DMS 273 treated with DMSO at 0.1 percent for 48 hours (cell line): ENCODE measurements around the gene RPL36A.

Experiments used
- DNase-seq: peaks from one replicate; lab custom pipeline; 2025; lab: John Stamatoyannopoulos, UW

The RPL36A gene

GRCh38 chrX:101390664-101391525 lies at the start of gene RPL36A:
Gene RPL36A (plus strand): TSS chrX:101391011. CDS start chrX:101391044, 33 bp downstream.
- peak; percentile 81 for DNase-seq

DNA sequence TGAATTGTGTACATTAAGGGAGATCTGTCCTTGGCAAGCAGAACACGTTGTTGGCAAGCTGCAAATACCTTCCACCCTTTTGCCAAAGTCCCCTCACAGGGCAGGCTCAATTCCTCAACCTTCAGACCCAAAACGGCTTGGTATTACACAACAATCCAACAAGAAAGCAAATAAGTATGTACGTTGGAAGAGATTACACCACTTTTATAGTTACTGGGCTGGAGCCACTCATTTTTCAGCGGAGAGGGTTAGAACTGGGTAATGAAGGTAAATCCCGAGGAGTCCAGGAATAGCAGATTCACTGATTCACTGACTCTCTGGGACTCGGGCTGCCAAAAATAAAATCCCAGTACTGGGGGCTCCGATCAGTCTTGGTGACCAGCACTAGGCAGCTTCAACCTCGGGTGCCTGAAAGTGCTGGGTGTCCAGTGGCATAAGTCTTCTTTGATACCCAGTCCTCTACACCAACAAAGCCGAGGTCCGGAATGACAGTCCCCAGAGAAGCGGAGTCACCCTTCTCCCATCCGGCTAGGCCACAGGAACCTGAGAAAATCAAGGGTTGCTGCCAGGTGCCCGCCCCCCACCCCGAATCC lies 42.9 kb upstream of the RPL36A start:
- no peak for DNase-seq

- DNase-seq = peak; percentile 56
Measured at GRCh38 chrX:101348452-101349192, 42.2 kb upstream of the RPL36A start, which contains the start of gene TIMM8A. Gene TIMM8A (minus strand): TSS chrX:101348742. CDS start chrX:101348664, 78 bp downstream.

DNA sequence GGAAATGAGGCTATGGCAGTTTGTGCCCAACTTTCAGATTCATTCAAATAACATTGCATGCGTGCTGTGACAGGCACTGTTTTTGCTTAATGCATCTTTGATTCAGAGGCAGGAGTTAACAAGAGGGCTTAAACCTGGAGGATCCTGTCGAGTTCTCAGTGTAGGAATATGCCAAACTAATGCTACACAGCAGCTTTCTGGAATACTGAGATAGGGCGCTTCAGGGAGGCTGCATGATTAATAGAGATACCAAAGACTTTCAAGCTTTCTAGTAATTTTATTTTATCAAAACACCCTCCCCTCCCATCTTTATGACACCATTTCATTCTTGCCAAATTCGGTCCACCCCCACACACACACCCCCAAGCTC lies 41.6 kb upstream of the RPL36A start:
- no peak for DNase-seq

DNA sequence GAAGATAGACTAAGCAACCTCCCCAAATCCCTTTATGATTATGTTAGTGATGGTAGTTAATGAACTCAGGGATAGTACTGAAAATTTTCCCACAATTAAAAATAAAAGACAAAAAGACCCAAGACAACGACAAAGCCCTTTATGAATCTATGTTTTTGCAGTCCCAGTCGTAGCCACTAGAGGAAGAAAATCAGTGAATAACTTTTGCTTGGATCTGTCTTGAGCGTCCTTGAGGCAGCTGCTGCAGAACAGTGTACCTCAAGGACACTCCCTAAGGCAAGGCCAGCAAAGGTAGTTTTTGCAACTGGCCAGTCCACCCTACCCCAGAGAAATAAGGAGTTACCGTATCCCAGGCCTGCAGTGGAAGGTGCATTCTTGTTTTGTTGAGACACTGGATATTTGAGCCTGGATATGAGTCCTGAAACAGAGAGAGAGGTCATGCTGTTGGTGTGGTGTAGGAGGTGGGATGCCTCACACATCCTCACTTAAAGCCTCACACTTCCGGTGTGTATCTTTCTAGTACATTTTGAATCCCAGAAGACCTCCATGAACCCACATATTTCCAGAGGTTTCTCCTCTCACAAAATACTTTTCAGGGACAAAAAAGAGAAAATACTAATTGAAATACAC lies 33.5 kb upstream of the RPL36A start:
- no peak for DNase-seq

GRCh38 chrX:101359966-101360365 lies 30.8 kb upstream of the RPL36A start:
- DNase-seq = no peak

GRCh38 chrX:101360390-101360789 lies 30.4 kb upstream of the RPL36A start:
- no peak for DNase-seq

GRCh38 chrX:101362116-101362515 lies 28.7 kb upstream of the RPL36A start:
- DNase-seq = no peak

DNA sequence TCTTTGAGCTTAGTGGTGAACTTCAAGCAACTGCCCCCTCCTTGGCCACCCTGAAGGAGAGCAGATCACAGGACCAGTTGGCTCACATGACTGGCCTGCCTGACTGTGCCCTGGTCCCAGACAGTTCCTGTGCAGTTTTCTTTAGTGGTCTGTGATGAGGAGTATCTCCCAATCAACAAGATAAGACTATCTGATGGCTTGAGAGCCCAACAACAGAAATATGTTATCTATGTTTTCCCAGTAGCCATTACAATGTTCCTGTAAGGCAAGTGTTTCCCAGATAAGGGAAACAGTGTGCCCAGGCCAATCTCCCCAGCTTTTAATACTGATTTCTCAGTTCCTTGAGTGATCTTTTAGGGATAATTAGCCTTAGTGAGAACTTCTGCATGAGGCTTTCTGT lies 28.1 kb upstream of the RPL36A start:
- DNase-seq = no peak

DNA sequence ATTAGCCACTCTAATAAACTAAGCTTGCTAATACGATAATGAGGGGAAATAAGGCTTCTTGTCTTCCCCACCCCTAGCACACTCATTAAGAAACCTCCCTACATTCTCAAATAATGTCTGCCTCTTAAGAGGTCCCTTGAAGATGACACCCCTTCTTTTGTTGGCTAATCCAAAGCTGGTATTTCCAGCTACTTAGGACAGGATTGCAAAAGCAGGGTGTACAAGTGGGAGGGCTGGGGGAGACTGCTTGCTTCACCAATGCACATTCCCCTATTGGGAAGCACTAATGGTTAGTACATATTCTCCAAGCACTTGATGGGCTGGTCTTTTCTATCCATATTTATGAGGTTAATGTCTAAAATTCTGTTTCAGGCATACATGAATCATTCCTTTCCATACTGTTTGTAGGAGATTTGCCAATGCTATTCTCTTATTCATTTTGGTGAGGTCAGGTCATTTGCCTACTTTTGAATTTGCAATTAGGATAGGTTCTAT lies 25.5 kb upstream of the RPL36A start:
- no peak for DNase-seq

- no peak for DNase-seq
Measured at GRCh38 chrX:101368800-101369199, 22.0 kb upstream of the RPL36A start.

- DNase-seq = no peak
Measured at GRCh38 chrX:101369687-101370086, 21.1 kb upstream of the RPL36A start.

- no peak for DNase-seq
Measured at GRCh38 chrX:101370888-101371504, 19.8 kb upstream of the RPL36A start.

DNA sequence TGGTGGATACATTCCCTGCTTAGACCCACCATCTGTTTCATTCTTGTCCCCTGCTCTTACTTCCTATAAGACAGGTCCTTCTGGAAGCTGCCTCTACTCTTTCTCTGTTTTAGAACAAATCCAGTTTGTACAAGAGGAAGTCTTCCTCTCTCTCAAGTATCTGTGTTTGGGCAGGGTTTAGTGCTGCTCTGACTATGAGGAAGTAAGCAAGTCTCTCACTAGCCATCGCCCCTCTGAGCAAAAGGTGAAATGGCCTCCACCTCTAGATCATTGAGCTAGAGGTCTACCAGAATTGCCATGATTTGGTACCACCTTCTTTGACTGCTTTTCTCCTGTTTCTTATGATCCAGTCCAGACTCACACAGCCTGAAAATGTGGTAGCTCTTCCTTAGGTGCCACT lies 13.3 kb upstream of the RPL36A start:
- DNase-seq = no peak

GRCh38 chrX:101383679-101384205 lies 7.1 kb upstream of the RPL36A start:
- DNase-seq = no peak

DNA sequence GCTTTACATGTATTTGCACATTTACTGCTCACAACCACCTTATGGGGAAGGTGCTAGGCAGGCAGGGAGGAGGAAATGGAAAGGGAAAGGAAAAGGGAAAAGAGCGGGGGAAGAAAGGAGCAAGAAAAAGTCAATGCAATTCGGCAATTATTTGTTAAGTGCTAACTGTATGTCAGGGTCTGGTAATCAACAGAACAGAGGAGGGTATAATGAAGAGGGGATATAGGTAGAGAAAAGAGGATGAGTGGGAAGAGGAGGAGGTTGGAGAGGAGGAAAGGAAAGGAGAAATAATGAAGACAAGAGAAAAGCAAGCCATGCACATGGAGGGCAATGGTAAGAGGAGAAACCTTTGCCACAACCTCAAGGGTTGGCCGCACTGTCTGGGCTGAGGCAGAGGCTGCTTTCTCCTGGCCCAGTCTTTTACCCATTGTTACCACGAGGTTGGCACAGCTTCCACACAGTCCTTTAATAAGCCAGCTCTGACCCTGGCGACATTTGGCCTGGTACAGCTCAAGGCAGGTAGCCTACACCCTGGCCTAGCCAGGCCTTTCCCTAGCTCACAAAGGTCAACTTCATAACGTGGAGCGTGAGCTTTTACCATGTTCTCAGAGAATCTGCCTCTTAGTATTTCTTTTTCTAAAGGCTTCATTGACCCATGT lies 5.7 kb upstream of the RPL36A start:
- no peak for DNase-seq

GRCh38 chrX:101385795-101386541 lies 4.8 kb upstream of the RPL36A start, which contains the start of gene BTK:
Gene BTK (minus strand): TSS chrX:101386191. CDS start chrX:101375284, 10,907 bp downstream.
- DNase-seq = no peak

- no peak for DNase-seq
Measured at GRCh38 chrX:101386542-101386885, 4.3 kb upstream of the RPL36A start.

DNA sequence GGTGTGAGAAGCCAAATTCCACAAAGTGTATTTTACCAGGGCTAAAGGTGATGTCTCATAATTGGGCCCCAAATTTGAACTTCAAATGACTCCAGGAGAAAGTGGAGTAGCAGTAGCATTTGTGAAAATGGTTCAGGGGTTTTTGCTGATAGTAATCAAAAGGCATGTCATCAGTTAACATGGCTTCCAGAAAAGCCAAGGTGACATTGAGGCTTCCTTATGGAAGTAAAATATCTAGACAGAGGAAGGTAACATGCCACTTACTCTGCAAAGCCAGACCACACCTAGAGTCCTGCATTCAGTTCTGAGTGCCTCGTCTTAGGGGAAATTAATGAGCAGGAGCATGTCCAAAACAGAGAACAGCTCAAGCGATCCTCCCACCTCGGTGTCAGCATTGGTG lies 2.2 kb upstream of the RPL36A start:
- DNase-seq = no peak

DNA sequence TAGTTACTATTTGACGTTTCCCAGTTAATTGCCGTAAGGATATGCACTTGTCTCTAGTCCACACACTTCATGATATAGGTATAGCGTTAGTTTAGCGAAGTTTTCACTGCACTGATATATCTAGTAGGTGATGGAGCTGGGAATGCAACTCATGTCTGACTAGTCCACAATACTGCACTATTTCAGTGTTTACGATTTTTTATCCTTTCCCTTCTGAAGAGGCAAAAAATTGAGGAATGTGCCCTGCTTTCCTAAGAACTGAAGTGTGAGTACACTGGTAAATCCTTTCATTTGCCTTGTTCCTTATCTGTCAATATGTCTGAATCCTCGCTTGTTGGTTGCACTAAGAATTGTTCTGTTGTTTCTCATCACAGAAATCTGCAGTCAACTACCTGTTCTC lies 1.0 kb downstream of the RPL36A start:
- DNase-seq = no peak
